ENCODE results near the gene TEAD3. TPM values are rescaled to one million over a fixed set of nuclear protein-coding genes. Genes with fewer than 3 reads are reported as not detected.
"Not testable (repeated sequence)": the region's sequence is repeated elsewhere in the genome, so short reads cannot be mapped to it uniquely, and the experiment has no call there.

The TEAD3 gene
- total RNA-seq (2014; rRNA removed; shearing (Covaris generic); ENCODE audit: low replicate concordance), result 2.3 and 5.6 TPM in 2 replicates

DNA sequence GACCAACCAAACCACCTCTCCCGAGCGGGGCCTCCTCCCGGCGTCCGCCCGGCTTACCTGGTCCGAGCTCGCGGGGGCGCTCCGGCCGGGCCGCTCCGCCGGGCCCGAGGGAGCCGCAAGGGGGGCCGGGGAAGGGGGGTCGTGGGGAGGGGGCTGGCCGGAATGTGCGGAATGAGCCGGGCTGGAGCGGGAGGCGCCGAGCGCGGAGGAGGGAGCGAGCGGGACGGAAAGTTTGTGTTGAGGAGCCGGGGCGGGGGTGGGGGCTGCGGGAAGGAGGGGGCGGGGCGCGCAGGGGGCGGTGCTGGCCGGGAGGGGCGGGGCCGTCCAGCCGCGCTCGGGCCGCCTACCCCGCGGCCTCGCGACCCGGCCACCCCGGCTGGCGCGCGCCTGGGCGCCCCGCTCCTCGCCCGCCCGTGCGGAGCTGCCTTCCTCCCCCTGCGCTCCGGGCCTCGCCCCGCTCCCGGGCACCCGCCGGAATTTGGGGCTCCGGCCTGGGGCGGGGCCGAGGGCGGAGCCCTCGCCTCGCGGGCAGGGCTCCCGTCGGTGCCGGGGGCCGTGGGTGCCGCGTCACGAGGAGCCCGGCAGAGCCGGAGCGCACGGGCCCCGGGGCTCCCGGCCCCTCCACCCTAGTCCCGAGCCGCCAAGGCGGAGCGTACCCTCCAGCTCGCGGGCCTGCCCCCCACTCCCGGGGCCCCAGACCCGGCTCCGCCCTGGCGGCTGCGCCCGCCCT is at the start of gene TEAD3:
TEAD3 (minus strand) TSS at position 239 of the 730 bp plus-strand sequence.
- peak; percentile 48 for DNase-seq (ENCODE audit: low read depth)
- in situ Hi-C loops (cut with HindIII; ENCODE audit: low pct_unique_long_range_greater_than_20kb, low sequenced_read_pairs), result no loop called here

DNA sequence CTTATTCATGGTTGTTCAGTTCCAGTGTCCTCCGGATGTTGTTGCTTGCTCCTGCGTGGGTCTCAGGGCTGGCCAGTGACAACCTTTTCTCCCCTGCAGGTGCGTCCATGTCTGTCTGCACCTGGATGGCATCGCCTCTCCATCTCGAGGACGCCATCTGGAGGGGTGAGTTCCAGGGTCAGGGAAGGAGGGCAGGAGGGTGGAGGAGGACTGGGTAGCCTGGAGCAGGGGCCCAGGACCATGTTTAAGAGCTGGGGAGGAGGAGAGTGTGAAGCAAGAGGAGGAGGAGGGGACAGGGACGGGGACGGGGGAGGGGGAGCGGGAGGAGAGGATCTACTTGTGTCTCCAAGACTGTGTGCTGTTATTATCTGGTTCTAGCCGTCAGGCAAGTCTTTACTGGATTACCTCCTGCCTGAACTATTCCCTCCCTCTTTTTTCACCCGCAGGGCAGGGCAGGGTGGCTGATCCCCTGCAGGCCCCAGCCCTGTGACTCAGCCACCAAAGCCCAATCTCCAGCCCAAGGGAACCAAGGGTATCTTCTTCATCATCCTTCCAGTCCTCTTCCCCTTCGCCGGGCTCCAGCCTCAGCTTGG is 48.0 kb upstream of the TEAD3 start:
- in situ Hi-C loops (cut with HindIII; ENCODE audit: low pct_unique_long_range_greater_than_20kb, low sequenced_read_pairs), result no loop called here
- no peak for DNase-seq (ENCODE audit: low read depth)

- in situ Hi-C loops (cut with HindIII; ENCODE audit: low pct_unique_long_range_greater_than_20kb, low sequenced_read_pairs), result no loop called here
Observed at GRCh38 chr6:35543459-35544193, 46.7 kb upstream of the TEAD3 start.

GRCh38 chr6:35541836-35542235 is 45.0 kb upstream of the TEAD3 start:
- no peak for DNase-seq (ENCODE audit: low read depth)
- in situ Hi-C loops (cut with HindIII; ENCODE audit: low pct_unique_long_range_greater_than_20kb, low sequenced_read_pairs), result no loop called here

More at GRCh38 chr6:35543459-35544193, 46.7 kb upstream of the TEAD3 start:
- DNase-seq (ENCODE audit: low read depth), result no peak

DNA sequence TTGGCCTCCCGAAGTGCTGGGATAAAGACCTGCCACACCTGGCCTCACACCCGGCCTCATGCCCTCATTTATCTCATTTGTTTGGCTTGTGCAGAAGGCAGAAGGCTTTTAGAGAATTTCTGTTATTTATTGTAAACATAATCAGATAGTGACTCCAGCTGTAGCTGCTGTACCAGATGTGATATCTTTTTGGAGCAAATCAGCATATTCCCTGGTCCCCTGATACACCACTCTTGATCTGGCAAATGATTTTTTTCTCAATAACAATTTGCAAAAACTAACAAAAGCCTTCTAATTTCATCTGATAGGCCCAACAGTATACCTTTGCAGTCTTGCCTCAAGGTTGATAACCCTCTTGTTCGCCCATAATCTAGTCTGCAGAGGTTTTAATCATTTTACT is 42.3 kb upstream of the TEAD3 start:
- no peak for DNase-seq (ENCODE audit: low read depth)
- in situ Hi-C loops (cut with HindIII; ENCODE audit: low pct_unique_long_range_greater_than_20kb, low sequenced_read_pairs), result no loop called here

DNA sequence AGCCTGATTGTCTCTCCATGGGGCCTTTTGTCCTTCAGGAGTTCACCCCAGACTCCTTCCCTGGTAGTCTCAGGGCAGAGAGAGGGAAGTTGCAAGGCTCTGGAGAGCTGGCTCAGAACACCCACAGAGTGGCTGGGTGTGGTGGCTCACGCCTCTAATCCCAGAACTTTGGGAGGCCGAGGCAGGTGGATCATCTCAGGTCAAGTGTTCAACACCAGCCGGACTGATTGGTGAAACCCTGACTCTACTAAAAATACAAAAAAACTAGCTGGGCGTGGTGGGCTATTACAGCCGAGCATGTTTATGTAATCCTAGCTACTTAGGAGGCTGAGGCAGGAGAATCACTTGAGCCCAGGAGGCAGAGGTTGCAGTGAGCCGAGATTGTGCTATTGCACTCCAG is 39.0 kb upstream of the TEAD3 start:
- DNase-seq (ENCODE audit: low read depth); in situ Hi-C loops (cut with HindIII; ENCODE audit: low pct_unique_long_range_greater_than_20kb, low sequenced_read_pairs): not testable (repeated sequence)

DNA sequence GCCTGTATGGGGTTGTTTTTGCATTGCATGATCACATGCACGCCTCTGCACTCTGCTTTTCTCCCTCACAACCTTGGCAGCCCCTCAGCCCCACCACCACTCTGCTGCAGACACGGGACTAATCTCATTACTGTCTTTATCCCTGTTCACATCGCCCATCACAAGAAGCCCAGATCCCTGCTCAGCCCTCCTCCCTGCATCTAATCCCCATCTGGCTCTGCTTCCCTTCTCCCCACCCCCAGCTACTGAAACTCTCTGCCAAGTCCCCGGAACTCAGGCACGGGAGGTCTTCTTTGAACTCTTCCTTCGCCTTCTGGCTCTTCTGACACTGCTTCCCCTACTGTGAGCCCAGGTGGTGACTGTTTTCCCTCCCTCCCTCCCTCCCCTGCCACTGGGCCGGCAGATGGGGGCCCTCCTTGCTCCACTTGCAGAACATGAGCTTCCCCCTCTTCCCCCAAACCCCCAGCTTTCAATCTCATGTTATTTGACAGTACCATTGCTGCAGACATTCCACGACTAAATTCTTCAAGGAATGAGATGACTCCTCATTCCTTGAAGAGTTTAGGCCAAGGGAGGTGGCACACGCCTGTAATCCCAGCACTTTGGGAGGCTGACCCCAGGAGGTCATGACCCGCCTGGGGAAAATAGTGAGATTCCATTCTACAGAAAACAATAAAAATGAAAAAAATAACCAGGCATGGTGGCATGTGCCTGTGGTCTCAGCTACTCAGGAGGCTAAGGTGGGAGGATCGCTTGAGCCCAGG is 37.7 kb upstream of the TEAD3 start:
- in situ Hi-C loops (cut with HindIII; ENCODE audit: low pct_unique_long_range_greater_than_20kb, low sequenced_read_pairs), result no loop called here
- DNase-seq (ENCODE audit: low read depth), result no peak

GRCh38 chr6:35533981-35534380 is 37.1 kb upstream of the TEAD3 start:
- no peak for DNase-seq (ENCODE audit: low read depth)
- in situ Hi-C loops (cut with HindIII; ENCODE audit: low pct_unique_long_range_greater_than_20kb, low sequenced_read_pairs), result no loop called here

GRCh38 chr6:35532126-35532525 is 35.2 kb upstream of the TEAD3 start:
- in situ Hi-C loops (cut with HindIII; ENCODE audit: low pct_unique_long_range_greater_than_20kb, low sequenced_read_pairs), result no loop called here
- no peak for DNase-seq (ENCODE audit: low read depth)

- no peak for DNase-seq (ENCODE audit: low read depth)
- in situ Hi-C loops (cut with HindIII; ENCODE audit: low pct_unique_long_range_greater_than_20kb, low sequenced_read_pairs), result no loop called here
Observed at GRCh38 chr6:35524380-35525020, 27.6 kb upstream of the TEAD3 start.

DNA sequence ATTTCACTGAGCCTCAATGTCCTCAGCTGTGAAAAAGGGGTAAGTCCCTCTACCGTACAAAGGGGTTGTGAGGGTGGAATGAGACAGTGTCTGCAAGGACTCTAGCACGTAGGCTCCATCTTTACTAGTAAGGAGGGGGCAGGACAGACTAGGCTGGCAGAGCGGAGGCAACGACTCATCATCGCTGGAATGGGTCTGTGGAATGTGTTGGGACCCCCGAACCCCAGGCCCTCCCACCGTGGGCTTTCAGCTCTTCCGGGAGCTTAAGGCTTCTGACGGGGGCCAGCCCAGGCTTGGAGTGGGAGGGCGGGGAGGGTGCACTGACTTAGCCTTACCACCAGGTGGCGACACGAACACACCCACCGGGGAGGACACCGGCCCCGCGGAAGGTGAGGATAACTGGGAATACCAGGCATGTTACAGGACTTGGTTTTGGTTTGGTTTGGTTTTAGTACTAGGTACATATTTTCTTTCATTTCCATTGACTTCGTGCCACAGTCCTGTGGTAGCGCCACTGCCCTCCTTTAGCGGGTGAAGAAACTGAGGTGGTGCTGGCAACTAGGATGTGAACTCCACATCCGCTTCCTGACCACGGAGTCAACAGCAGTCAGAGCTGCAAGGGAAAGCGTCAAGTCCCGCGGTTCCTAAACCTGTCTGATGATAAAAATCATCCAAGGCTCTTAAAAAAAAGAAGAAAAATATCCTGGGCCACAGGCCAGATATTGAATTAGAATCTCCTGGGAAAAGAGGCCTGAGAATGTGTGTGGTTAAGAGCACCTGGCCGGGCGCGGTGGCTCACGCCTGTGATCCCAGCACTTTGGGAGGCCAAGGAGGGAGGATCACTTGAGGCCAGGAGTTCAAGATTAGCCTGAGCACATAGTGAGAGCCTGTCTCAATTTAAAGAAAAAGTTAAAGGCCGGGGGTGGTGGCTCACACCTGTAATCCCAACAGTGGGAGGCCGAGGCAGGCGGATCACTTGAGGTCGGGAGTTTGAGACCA is 26.1 kb upstream of the TEAD3 start:
- peak; percentile 59 for DNase-seq (ENCODE audit: low read depth)
- in situ Hi-C loops (cut with HindIII; ENCODE audit: low pct_unique_long_range_greater_than_20kb, low sequenced_read_pairs), result no loop called here

- in situ Hi-C loops (cut with HindIII; ENCODE audit: low pct_unique_long_range_greater_than_20kb, low sequenced_read_pairs), result no loop called here
Observed at GRCh38 chr6:35522151-35522550, 25.3 kb upstream of the TEAD3 start.

GRCh38 chr6:35521235-35521634 is 24.4 kb upstream of the TEAD3 start:
- no peak for DNase-seq (ENCODE audit: low read depth)
- in situ Hi-C loops (cut with HindIII; ENCODE audit: low pct_unique_long_range_greater_than_20kb, low sequenced_read_pairs), result no loop called here

More at GRCh38 chr6:35522151-35522550, 25.3 kb upstream of the TEAD3 start:
- no peak for DNase-seq (ENCODE audit: low read depth)

DNA sequence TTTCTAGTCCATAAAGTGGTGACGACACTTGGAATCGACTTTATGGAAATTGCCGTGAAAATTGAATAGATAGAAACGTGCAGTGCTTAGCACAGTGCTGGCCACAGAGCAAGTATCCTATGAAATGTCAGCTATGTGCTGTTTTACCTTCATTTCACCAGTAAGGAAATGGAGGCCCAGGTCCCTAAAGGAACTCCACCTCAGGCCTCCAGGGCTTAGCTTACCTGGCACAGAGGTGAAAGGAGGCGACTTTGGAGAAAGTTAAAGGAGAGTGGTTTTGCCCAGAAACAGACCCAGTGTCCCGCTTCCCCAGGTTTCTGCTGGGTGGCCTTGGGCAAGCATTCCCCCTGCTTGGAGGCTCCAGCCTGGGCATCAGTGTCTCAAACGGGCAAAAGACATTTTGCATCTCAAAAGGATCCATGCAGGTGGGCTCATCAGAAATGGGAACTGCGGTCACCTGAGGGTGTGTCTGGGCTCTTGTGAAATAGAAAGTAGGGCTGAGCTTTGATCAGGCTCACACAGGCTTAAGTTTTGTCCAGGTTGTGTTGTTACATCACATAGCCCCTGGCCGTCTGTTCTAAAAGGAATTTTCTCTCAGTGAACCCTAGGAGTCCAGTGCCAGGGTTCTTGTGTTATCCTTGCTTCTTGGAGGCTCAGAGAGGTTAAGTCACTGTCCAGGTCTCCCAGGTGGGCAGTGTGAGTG is 22.6 kb upstream of the TEAD3 start:
- in situ Hi-C loops (cut with HindIII; ENCODE audit: low pct_unique_long_range_greater_than_20kb, low sequenced_read_pairs), result no loop called here

DNA sequence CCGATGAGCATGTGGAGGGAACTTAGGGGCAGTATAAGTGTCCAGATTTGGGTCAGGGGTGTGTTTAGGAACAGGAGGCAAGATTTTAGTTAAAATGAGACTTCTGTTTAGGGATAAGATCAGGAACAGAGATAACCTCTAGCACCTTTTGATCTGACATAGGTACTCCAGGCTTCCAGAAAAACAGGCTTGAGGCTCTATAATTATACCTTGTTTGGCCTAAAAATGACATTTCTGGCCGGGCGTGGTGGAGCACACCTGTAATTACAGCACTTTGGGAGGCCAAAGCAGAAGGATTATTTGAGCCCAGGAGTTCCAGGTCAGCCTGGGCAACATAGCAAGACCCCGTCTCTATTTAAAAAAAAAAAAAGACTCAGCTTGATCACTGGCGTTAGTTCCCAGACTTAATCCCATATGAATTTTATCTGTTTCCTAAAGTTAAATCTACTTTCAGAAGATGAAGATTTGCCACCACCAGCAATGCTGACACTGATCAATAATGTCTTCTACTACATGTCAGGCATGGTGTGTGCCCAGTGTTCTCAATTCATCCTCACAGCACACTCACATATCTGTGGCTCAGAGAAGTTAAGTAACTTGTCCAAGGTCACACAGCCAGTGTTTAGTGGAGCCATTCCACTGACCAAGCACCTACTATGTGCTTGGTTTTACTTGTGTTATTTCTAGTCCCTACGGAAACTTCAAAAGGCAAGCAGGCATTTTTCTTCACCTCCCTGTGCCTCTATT is 21.9 kb upstream of the TEAD3 start:
- no peak for DNase-seq (ENCODE audit: low read depth)
- in situ Hi-C loops (cut with HindIII; ENCODE audit: low pct_unique_long_range_greater_than_20kb, low sequenced_read_pairs), result no loop called here

More for the DNA sequence above, 22.6 kb upstream of the TEAD3 start:
- DNase-seq (ENCODE audit: low read depth), result no peak

- in situ Hi-C loops (cut with HindIII; ENCODE audit: low pct_unique_long_range_greater_than_20kb, low sequenced_read_pairs); DNase-seq (ENCODE audit: low read depth): not testable (repeated sequence)
Observed at GRCh38 chr6:35517978-35518377, 21.1 kb upstream of the TEAD3 start.

All from Caki2 (cell line).